ENCODE data around the gene RPL10. TPM values are rescaled to one million over a fixed set of nuclear protein-coding genes. Genes with fewer than 3 reads are reported as not detected.

Gene RPL10
- total and polyA plus RNA-seq, 4 donors, result 2,479 to 4,258 (median 3,622) TPM

GRCh38 chrX:154413142-154413541, 15.0 kb downstream of the RPL10 start:
- H3K4me3 ChIP-seq, result no peak overlapping the region
- WGBS, 2 donors, result 78 to 100% methylated on average over 1 to 8 of the region's 8 CpGs

GRCh38 chrX:154417157-154417556, 19.0 kb downstream of the RPL10 start:
- peaks cover 0 to 3% (median 0%) of the 10 kb centered on the region in 3 donors for H3K27me3 ChIP-seq (ENCODE audit: control insufficient read depth in 3 of 3, insufficient read depth in 3 of 3, low read length in 2 of 3)
- peaks cover 0 to 6% (median 2%) of the 10 kb centered on the region in 4 donors for H3K9me3 ChIP-seq (ENCODE audit: control insufficient read depth in 4 of 4, insufficient read depth in 3 of 4, low read length in 3 of 4)
- no peak overlapping the region for H3K27ac ChIP-seq (ENCODE audit: low read depth in 1 of 2, low read length in 1 of 2)
- no peak for ATAC-seq (ENCODE audit: insufficient read depth, low FRiP score)
- H3K4me3 ChIP-seq, result no peak overlapping the region
- WGBS, 2 donors, result 74% methylated on average over 4 to 7 of the region's 7 CpGs
- DNase-seq, result no peak
- no peak overlapping the region for H3K9ac ChIP-seq (ENCODE audit: insufficient read depth in 1 of 2, low read length in 2 of 2)
- H3K36me3 ChIP-seq (ENCODE audit: control insufficient read depth in 4 of 4, insufficient read depth in 4 of 4, low read length in 4 of 4), result peaks cover 0 to 4% (median 0%) of the 10 kb centered on the region in 4 donors
- no peak for TF ChIP-seq CTCF (IDR thresholded peaks at IDR 0.05; ENCODE audit: control extremely low read depth, extremely low read depth)
- peaks cover 0 to 2% (median 0%) of the 10 kb centered on the region in 5 donors for H3K4me1 ChIP-seq (ENCODE audit: control insufficient read depth in 5 of 5, insufficient read depth in 5 of 5, low read length in 5 of 5)

More at GRCh38 chrX:154413142-154413541, 15.0 kb downstream of the RPL10 start:
- H3K27ac ChIP-seq (ENCODE audit: low read depth in 1 of 2, low read length in 1 of 2), result peak overlapping the region; percentile 94 to 98
- H3K4me1 ChIP-seq (ENCODE audit: control insufficient read depth in 5 of 5, insufficient read depth in 5 of 5, low read length in 5 of 5), result peaks cover 0 to 2% (median 0%) of the 10 kb centered on the region in 5 donors
- H3K9me3 ChIP-seq (ENCODE audit: control insufficient read depth in 4 of 4, insufficient read depth in 3 of 4, low read length in 3 of 4), result peaks cover 0 to 6% (median 3%) of the 10 kb centered on the region in 4 donors
- no peaks in the 10 kb centered on the region for H3K27me3 ChIP-seq (ENCODE audit: control insufficient read depth in 3 of 3, insufficient read depth in 3 of 3, low read length in 2 of 3)
- ATAC-seq (ENCODE audit: insufficient read depth, low FRiP score), result no peak
- H3K36me3 ChIP-seq (ENCODE audit: control insufficient read depth in 4 of 4, insufficient read depth in 4 of 4, low read length in 4 of 4), result peaks cover 0 to 4% (median 0%) of the 10 kb centered on the region in 4 donors
- no peak overlapping the region for H3K9ac ChIP-seq (ENCODE audit: insufficient read depth in 1 of 2, low read length in 2 of 2)
- TF ChIP-seq CTCF (IDR thresholded peaks at IDR 0.05; ENCODE audit: control extremely low read depth, extremely low read depth), result no peak
- DNase-seq, result no peak

GRCh38 chrX:154419189-154419588, 21.0 kb downstream of the RPL10 start:
- H3K4me3 ChIP-seq, result no peak overlapping the region
- H3K9ac ChIP-seq (ENCODE audit: insufficient read depth in 1 of 2, low read length in 2 of 2), result no peak overlapping the region
- no peaks in the 10 kb centered on the region for H3K4me1 ChIP-seq (ENCODE audit: control insufficient read depth in 5 of 5, insufficient read depth in 5 of 5, low read length in 5 of 5)
- DNase-seq, result no peak
- WGBS, 2 donors, result 87 to 91% methylated on average over 7 to 8 of the region's 8 CpGs
- peaks cover 0 to 3% (median 0%) of the 10 kb centered on the region in 3 donors for H3K27me3 ChIP-seq (ENCODE audit: control insufficient read depth in 3 of 3, insufficient read depth in 3 of 3, low read length in 2 of 3)
- H3K27ac ChIP-seq (ENCODE audit: low read depth in 1 of 2, low read length in 1 of 2), result peak overlapping the region in 1 of 2 donors; percentile 47
- H3K36me3 ChIP-seq (ENCODE audit: control insufficient read depth in 4 of 4, insufficient read depth in 4 of 4, low read length in 4 of 4), result peaks cover 0 to 2% (median 0%) of the 10 kb centered on the region in 4 donors
- ATAC-seq (ENCODE audit: insufficient read depth, low FRiP score), result no peak
- TF ChIP-seq CTCF (IDR thresholded peaks at IDR 0.05; ENCODE audit: control extremely low read depth, extremely low read depth), result no peak
- no peaks in the 10 kb centered on the region for H3K9me3 ChIP-seq (ENCODE audit: control insufficient read depth in 4 of 4, insufficient read depth in 3 of 4, low read length in 3 of 4)

Data from lung (tissue), 12 donors.